PC-3 (cell line): Measurements from ENCODE around the gene UBE2Q1.

Experiments
- EZH2 ChIP-seq: fragments of 300-600 bp; sonication (generic); IDR thresholded peaks from one replicate; pipeline ENCODE4 v1.6.1; 2017; ENCODE audit warnings: antibody characterized with exemption, mild to moderate bottlenecking, low read length; ENCODE audit not compliant: unreplicated experiment
- EZH2phosphoT487 ChIP-seq: fragments of 300-600 bp; sonication (generic); IDR thresholded peaks from 2 replicates; pipeline ENCODE4 v1.6.1; 2018; ENCODE audit warnings: mild to moderate bottlenecking, antibody characterized with exemption, low read length, borderline replicate concordance
- TF ChIP-seq, protein P1 (sequence below): fragments of 300-600 bp; sonication (generic); conservative IDR thresholded peaks from 2 replicates; pipeline ENCODE4 v1.5.1; 2017; ENCODE audit warnings: antibody characterized with exemption, low read depth, mild to moderate bottlenecking, low read length

GRCh38 chr1:154557939-154558719 is at the start of gene UBE2Q1:
- TF ChIP-seq, protein P1, sequence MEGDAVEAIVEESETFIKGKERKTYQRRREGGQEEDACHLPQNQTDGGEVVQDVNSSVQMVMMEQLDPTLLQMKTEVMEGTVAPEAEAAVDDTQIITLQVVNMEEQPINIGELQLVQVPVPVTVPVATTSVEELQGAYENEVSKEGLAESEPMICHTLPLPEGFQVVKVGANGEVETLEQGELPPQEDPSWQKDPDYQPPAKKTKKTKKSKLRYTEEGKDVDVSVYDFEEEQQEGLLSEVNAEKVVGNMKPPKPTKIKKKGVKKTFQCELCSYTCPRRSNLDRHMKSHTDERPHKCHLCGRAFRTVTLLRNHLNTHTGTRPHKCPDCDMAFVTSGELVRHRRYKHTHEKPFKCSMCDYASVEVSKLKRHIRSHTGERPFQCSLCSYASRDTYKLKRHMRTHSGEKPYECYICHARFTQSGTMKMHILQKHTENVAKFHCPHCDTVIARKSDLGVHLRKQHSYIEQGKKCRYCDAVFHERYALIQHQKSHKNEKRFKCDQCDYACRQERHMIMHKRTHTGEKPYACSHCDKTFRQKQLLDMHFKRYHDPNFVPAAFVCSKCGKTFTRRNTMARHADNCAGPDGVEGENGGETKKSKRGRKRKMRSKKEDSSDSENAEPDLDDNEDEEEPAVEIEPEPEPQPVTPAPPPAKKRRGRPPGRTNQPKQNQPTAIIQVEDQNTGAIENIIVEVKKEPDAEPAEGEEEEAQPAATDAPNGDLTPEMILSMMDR = no peak
- no peak for TF ChIP-seq EZH2
- TF ChIP-seq EZH2phosphoT487 = no peak
